NK-92 (cell line): Measurements from ENCODE around the gene JPT2.
"Not testable (repeated sequence)": the region's sequence is repeated elsewhere in the genome, so short reads cannot be mapped to it uniquely, and the experiment has no call there.

Experiments used
- DNase-seq: peaks from one replicate; lab custom pipeline; 2025; ENCODE audit not compliant: unreplicated experiment; lab: John Stamatoyannopoulos, UW

Gene JPT2

DNA sequence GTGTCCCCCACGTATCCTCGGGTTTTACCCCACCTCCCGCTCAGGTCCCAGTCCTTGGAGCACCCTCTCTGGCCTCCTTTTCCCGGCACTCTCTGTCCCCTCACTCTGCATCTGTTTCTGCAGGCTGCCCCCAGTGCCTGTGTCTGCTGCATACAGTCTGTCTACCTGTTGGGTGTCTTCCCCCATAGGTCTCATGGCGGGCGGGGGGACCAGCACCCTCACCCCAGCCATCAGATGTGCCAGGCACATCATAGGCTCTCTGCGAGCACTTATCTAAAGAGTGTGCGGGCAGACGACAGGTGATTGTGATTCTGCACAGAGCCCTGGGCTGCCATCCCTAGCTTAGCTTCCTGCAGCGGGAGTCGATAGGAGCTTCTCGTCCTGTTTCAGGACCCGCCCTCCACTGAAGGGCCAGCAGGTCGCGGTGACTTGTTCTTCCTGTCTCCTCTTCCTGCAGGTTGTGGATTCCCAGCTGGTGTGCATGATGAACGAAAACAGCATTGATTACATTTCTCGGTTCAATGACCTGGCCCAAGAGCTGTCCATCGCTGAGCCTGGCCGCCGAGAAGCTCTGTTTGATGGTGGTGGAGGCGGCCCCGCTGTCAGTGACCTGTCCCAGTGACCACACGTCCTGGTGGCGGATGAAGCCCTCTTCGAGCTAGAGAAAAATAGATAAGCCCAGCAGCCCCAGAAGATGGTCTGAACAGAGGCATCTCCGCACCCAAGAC, 4.5 kb upstream of the JPT2 start:
- no peak for DNase-seq

DNA sequence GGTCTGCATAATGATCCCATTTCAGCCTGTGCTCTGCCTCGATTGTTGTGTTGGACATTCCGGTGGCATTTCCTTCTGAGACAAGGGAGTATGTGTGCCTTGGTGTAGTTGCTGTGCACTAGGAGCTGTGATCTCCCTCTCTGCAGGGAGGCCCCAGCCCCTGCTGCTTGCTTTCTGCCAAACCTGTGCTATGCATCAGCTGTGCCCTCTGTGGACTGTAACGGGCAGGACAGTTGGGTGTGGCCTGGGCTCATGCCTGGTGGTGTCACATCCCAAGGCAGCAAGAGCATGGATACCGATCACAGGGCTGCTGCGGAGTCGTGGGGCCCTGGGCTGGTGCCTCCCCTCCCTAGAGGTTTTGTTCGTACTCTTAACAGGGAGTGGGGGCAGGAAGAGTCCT, 3.8 kb upstream of the JPT2 start:
- no peak for DNase-seq

DNA sequence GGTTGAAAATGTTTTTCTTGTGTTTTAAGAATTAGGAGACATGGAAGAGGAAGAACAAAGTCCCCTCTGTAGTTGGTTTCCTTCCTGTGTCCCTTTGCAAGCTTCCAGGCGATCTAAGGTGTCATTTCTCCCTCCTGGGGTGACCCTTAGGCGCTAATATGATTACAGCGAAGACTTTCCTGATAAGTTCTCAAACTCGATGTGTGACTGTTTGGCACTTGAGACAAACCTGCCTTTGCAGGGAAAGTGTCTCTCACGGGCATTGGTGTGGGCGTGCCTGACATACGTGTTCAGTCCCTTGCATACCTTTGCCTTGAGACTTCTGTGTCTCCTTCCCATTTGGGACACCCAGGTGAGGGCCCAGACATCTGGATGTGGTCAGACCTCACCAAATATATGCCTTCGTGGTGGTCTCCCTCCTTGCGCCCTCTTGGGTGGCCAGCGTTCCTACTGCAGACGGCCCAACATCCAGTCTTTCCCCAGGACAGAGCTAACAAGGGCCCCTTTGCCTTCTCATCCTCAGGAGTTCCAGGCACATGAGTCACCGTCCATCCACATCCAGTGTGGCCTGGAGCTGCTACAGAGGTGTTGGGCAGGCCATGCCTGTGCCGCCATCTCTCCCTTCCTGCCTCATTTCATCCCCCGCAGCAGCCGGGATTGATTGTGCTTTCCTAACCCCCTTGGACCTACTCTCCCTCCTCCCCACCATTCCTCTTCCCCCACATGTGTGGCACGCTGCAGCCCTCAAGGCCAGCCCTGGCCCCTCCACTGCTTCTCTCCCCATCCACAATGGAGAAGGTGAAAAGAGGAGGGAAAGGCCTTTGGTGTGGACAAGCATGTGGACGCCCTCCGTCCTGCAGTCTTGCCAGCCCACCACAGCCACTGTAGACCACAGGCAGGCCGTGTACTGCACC, 3.1 kb upstream of the JPT2 start:
- no peak for DNase-seq

DNA sequence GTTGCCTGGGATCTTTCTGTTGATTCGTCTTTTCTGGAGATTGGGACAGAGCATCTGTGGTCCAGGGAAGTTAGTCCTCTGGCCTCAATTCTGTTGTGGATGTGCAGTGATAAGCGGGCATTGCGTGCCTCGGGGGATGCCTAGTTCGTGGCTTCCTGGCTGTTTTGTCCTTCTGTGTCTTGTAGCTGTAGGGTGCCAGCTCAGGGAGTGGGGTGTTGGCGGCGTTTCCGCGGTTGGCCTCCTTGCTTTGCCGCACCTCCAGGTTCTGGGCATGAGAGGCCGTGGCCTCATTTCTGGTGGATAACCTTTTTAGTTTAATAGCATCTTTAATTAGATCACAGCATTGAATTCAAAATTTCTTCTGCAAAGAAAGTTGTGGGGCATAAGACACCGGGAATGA, 1.4 kb upstream of the JPT2 start:
- no peak for DNase-seq

DNA sequence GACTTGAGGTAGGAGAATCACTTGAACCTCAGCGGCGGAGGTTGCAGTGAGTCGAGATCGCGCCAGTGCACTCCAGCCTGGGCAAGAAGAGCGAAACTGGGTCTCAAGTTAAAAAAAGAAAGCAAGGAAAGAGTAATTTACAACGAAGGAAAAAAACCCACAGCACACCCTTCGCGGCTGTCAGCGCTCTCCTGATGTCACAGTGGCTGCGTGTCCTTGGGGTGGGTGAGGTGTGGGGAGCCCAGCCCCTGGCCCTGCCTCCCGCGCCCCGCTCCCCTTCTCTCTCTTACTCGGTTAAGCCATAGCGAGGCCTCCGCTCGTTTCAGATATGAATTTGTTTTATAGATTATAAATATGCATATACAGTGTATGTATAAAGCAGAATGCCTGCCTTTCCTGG, 740 bp upstream of the JPT2 start:
- no peak for DNase-seq

DNA sequence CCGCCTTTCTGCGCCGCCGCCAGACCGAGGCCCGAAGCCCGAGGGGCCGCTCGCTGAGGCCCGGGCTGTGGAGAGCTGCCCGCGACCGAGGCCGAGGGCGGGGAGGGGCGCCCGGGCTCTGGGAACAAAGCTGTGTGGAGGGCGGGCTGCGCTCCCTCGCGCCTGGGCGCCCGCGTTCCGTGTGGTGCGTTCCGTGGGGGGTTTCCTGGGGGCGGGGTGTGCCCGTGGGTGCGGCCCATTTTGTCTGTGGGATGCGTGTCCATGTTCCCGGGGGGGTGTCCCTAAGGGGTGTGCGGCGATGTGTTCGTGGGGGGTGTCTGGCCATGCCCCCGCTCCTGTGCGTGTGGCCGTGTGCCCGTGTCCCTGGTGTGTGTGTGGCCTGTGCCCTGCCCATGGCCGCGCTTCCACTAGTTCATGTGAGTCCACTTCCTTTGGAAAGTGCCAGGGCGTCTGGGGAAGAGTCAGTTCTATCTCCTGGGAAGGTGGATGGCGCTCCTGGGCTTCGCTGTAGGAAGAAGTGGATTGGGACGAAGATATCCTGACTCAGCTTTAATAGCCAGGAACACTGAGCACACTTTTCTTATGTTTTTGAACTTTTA, 520 bp downstream of the JPT2 start:
- DNase-seq = no peak

DNA sequence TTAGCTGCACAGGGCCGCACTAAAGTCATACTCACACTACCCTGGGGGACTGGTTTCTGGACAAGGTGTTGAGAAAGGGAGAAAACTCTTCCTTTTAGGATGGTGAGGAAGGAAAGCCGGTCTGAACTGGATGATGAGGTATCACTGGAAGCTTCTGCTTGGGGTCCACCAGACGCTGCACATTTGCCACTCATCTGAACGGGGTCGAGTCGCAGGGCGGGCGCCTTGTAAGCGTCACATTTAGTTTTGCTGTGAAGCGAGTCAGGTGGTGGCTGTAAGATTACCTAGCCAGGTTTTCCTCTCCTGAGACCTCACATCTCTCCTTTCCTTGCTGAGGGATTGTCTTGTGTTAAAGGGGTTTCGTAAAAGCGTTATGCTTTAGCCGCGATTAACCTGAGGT, 2.3 kb downstream of the JPT2 start:
- no peak for DNase-seq

DNA sequence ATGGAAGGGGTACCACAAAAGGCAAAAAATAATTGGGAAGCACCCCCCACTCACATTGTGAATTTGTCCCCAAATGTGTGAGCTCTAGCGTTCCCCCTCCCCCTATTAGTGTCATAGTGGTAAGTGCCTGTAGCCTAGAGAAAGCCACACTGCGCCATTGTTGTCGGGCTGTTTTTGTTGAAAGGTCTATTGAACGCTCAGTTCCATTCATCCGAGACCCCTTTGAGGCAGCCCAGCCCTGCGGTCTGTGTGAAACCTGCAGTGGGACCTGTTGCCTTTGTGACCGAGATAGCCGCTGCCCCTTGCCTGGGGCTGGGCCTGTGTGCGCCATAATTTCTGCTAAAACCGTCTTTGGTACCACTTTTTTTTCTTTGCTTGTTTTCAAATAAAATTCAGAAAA, 3.0 kb downstream of the JPT2 start:
- DNase-seq = no peak

DNA sequence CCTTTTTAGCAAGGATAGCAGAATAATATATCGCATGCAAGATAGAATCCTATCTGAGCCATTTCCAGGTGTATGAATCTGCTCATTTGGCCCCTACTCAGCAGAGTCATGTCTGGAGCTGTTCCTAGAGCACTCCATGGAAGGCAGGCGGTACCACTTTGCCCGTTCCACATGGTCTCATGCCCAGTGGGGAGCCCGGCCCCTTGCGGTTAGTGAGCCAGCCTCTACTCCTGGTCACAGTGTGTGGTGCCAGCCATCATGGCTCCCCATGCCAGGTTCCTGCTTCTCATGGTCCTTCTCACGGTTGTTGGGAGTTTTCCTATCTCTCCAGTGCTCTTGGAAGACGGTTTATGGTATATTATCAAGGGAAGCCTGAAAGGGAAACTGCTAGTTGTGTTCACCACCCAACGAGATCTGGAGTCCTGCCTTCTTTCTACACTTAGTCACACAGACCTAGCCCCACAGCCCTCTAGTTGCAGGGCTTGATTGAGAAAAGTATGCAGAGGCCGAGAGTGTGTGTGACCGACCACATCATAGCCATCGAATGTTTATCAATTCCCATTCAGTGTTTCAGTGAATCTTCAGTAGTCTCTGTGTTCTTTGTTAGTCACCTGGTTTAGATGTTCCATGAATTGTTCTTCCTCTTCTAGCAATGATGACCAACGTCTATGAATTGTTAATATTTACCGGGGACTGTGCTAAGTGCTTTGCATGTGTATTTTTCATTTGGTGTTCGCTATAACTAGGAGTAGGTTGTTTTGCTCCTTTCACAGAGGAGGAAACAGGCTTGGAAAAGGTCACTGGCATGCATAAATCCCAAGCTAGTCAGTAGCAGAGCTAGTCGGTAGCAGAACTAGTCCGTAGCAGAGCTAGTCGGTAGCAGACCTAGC, 9.6 kb downstream of the JPT2 start:
- no peak for DNase-seq

DNA sequence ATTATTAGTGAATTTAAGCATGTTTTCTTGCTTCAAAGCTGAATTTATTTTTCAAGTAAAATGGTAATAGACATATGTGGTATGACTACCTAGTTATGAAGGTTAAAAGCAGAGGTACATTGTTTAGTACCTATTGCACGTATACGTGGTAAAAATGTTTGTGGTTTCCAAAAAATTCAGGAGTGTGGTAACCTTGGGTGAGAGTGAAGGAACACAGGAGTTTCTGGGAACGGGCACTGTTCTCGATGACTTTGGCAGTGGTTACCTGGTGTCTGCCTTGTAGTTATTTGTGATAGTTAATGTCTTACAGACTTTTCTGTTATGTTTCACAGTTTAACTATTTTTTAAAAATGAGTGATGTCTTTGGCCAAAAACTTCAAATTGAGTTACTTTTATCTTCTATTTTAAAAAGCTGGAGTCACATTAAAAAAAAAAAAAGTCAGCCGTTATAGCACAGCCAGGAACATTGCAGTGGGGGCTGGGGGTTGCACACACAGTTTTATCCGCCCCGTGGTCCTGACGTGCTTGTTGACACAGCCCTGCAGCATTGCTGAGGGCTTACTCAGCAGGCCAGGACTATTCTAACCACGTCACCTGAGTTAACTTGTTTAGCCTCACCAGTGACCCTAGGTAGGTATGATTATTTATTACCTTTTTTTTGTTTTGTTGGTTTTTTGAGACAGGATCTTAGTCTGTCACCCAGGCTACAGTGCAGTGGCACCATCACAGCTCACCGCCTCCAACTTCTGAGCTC, 10.9 kb downstream of the JPT2 start:
- DNase-seq = no peak

DNA sequence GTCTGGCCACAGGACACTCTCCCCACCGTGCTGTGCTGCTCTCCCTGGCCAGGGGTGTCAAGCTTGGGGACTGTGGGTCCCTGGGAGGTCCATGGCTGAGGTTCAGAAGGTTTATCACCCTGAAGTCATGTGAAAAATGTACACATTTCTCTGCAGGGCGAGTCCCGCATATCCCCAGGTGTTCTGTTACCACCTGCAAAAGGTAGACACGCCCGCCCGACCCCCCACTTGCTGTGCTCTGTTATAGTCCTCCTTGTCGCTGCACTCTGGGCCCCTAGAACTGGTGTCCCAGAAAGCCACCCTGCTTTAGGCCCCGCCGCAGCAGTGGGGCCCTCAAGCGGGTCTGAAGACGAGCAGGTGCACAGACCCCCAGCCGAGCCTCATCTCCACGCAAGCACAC, 11.8 kb downstream of the JPT2 start:
- DNase-seq = no peak

DNA sequence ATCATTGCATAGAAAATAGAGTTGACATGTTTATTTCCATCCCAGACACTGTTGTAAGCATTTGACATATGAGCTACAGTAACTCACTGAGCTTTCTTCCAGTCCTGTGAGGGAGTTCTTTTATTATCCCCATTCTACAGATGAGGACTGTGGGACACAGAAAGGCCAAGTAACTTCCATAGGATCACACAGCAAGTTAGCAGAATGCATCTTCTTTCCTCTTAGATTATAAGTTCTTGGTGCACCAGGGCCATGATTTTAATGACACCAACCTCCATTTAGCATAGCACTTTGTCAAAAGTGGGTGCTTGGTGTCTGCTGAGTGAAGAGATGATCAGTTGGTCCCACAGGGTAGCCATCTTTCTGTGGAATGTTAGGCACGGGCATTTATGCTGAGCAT, 12.7 kb downstream of the JPT2 start:
- no peak for DNase-seq

DNA sequence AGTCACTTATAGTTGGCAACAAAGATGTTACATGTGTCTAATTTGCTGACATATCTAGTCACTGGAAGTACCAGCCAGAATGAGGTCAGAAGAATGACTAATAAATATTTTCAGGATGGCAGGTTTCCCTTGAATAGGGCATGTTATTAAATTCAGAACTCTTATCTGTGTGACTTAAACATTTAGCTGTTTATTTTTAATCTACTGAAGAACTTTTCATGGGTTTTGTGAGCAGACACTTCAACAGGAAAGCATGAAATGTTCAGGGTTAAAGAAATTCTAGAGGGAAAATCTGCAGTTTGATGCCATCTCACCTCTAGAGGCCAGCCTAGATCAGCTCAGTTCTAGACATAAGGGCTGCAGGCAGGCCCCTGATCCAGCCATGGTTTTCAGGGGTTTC, 13.2 kb downstream of the JPT2 start:
- DNase-seq = no peak

DNA sequence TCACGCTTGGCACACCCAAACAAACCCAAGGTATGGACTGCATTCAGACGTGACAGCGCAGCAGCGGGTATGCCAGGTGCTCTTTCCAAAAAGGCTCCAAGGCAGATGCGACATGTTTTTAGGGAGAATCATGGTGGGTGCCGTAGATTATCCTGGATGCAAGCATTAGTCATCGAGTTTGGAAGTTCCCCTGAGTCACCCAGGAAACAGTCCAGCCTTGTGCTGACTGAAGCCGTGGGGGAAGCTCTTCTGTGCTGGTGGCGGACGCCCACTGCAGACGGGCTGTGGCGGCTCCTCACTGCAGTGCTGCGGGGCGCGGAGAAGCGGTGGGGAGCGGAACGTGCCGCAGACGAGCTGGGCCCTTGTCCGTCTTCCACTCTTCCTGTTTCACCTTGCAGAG, 13.9 kb downstream of the JPT2 start:
- no peak for DNase-seq

DNA sequence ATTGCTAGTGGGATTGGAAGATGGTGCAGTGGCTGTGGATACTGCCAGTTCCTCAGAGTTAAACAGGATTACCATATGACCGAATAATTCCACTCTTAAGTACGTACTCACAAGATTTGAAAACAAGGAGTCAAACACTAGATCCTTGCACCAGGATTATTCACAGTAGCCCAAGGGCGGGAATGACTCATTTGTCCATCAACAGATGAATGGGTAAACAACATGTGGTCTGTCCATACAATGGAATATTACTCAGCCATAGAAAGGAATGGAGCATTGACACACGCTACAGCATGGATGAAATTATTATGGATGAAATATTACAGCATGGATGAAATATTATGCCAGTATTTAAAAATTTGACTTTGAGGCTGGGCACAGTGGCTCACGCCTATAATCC, 18.8 kb downstream of the JPT2 start:
- DNase-seq = no peak

DNA sequence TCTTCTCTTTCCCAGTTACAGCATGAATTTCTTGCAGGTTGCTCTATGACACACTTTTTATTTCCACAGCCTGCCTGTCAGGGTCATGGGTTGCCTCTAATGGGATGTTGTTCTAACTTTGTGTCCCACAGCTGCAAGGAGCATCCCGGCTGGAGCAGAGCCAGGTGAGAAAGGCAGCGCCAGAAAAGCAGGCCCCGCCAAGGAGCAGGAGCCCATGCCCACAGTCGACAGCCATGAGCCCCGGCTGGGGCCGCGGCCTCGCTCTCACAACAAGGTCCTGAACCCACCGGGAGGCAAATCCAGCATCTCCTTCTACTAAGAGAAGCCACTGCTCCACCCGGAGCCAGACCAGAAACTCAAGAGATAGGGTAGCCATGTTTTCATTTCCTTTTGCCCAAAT, 20.6 kb downstream of the JPT2 start:
- DNase-seq = no peak

DNA sequence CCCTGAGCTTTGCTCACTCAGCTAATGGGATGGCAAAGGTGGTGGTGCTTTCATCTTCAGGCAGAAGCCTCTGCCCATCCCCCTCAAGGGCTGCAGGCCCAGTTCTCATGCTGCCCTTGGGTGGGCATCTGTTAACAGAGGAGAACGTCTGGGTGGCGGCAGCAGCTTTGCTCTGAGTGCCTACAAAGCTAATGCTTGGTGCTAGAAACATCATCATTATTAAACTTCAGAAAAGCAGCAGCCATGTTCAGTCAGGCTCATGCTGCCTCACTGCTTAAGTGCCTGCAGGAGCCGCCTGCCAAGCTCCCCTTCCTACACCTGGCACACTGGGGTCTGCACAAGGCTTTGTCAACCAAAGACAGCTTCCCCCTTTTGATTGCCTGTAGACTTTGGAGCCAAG, 22.2 kb downstream of the JPT2 start:
- no peak for DNase-seq

DNA sequence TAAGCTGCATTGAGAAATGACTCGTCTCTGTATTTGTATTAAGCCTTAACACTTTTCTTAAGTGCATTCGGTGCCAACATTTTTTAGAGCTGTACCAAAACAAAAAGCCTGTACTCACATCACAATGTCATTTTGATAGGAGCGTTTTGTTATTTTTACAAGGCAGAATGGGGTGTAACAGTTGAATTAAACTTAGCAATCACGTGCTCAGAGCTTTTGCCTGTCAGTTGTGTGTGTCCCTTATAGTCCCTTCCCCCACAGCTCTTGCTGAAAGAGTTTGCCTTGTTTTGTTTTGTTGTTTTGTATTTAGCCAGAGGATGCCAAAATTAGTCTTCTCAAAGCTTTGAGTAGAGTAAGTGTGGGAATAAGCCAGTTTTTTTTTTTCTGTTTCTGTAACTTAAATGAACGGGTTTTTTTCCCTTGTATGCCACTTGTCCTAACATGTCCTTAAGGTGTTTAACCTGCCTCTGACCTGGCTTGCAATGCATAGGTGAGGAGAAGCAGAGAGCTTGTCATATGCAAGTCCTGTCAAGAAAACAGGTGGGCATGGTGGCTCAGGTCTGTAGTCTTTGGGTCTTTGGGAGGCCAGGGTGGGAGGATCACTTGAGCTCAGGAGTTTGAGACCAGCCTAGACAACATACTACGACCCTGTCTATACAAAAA, 23.3 kb downstream of the JPT2 start:
- no peak for DNase-seq

DNA sequence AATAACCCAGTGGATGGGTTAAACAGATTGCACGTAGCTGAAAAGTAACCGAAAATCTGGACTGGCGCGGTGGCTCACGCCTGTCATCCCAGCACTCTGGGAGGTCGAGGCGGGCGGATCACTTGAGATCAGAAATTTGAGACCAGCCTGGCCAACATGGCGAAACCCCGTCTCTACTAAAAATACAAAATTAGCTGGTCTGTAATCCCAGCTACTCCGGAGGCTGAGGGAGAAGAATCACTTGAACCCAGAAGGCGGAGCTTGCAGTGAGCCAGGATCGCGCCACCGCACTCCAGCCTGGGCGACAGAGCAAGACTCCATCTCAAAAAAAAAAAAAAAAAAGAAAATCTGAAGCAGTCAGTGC, 27.2 kb downstream of the JPT2 start:
- not testable (repeated sequence) for DNase-seq
